IMR-90 (cell line): Measurements from ENCODE around the gene ST6GALNAC4. TPM values are rescaled to one million over a fixed set of nuclear protein-coding genes. Genes with fewer than 3 reads are reported as not detected.

Source experiments
- ATAC-seq: fragments of 200-7000 bp; cut with Tn5 transposase; 2 replicates; pipeline ENCODE4 v1.9.1; 2020; ENCODE audit warnings: low read depth, mild to moderate bottlenecking, moderate library complexity
- BruUV-seq: library from RNA; stranded (reverse); fragments of 400-500 nt; replicated peaks from 2 replicates; lab custom pipeline; 2021; lab: Mats Ljungman, UMichigan
- CTCF ChIA-PET: fragments of 300-600 bp; formaldehyde crosslinking; extraction: SDS; loops from one replicate; lab custom pipeline; 2021; ENCODE audit warnings: antibody characterized with exemption; lab: Yijun Ruan, JAX
- POLR2A ChIA-PET: fragments of 300-600 bp; sonication (Branson Sonifier 250); formaldehyde crosslinking; loops from one replicate; lab custom pipeline; 2022; ENCODE audit warnings: antibody characterized with exemption; ENCODE audit not compliant: unreplicated experiment; lab: Charles Lee
- DNase-seq: peaks from one replicate; pipeline ENCODE4 v3.0.0; 2013
- H2AFZ ChIP-seq: replicated peaks from 2 replicates; pipeline ENCODE3; 2013; ENCODE audit warnings: low read length, mild to moderate bottlenecking; ENCODE audit not compliant: poor library complexity
- H2AK5ac ChIP-seq: 2 replicates; pipeline ENCODE4 v1.6.1; 2013; ENCODE audit warnings: low read depth, low read length, inconsistent platforms
- H2AK9ac ChIP-seq: replicated peaks from 2 replicates; pipeline ENCODE3; 2013; ENCODE audit warnings: mild to moderate bottlenecking, low read depth, low read length, moderate library complexity; ENCODE audit not compliant: poor library complexity
- H2BK120ac ChIP-seq: 2 replicates; pipeline ENCODE4 v1.6.1; 2013; ENCODE audit warnings: low read depth, low read length, inconsistent platforms
- H2BK15ac ChIP-seq: 3 replicates; pipeline ENCODE4 v1.6.1; 2013; ENCODE audit warnings: low read depth, low read length, inconsistent platforms
- H2BK20ac ChIP-seq: 2 replicates; pipeline ENCODE4 v1.6.1; 2013; ENCODE audit warnings: low read depth, mild to moderate bottlenecking, inconsistent platforms, low read length, moderate library complexity
- H2BK5ac ChIP-seq: 2 replicates; pipeline ENCODE4 v1.6.1; 2013; ENCODE audit warnings: mild to moderate bottlenecking, low read depth, low read length, inconsistent platforms; ENCODE audit not compliant: poor library complexity, severe bottlenecking
- H3K14ac ChIP-seq: replicated peaks from 2 replicates; pipeline ENCODE4 v1.6.1; 2013; ENCODE audit warnings: low read depth, low read length, inconsistent platforms
- H3K18ac ChIP-seq: 2 replicates; pipeline ENCODE4 v1.6.1; 2013; ENCODE audit warnings: low read depth, low read length, control low read depth
- H3K23ac ChIP-seq: 2 replicates; pipeline ENCODE4 v1.6.1; 2013; ENCODE audit warnings: low read depth, low read length, inconsistent platforms
- H3K27ac ChIP-seq: 2 replicates; pipeline ENCODE4 v1.5.1; 2013; ENCODE audit warnings: mild to moderate bottlenecking, control low read depth, low read length; ENCODE audit not compliant: insufficient read depth
- H3K27me3 ChIP-seq: 2 replicates; pipeline ENCODE4 v1.6.1; 2013; ENCODE audit warnings: low read length; ENCODE audit not compliant: control insufficient read depth, insufficient read depth
- H3K36me3 ChIP-seq: 2 replicates; pipeline ENCODE4 v1.6.1; 2013; ENCODE audit warnings: low read length, mixed read lengths; ENCODE audit not compliant: control insufficient read depth, insufficient read depth
- H3K4ac ChIP-seq: 2 replicates; pipeline ENCODE4 v1.6.1; 2013; ENCODE audit warnings: low read depth, low read length, inconsistent platforms
- H3K4me1 ChIP-seq: 2 replicates; pipeline ENCODE4 v1.6.1; 2013; ENCODE audit warnings: low read length, mixed read lengths; ENCODE audit not compliant: control insufficient read depth, insufficient read depth
- H3K4me2 ChIP-seq: 2 replicates; pipeline ENCODE4 v1.6.1; 2013; ENCODE audit warnings: low read depth, mild to moderate bottlenecking, control low read depth, low read length, moderate library complexity
- H3K4me3 ChIP-seq: 2 replicates; pipeline ENCODE4 v1.5.1; 2013; ENCODE audit warnings: low read depth, mild to moderate bottlenecking, control low read depth, low read length, moderate library complexity; ENCODE audit not compliant: insufficient read depth
- H3K56ac ChIP-seq: 2 replicates; pipeline ENCODE4 v1.6.1; 2013; ENCODE audit warnings: low read length, inconsistent platforms; ENCODE audit not compliant: insufficient read depth; ENCODE audit errors: extremely low read depth
- H3K79me1 ChIP-seq, 2 experiments: 2 replicates each; pipeline ENCODE4 v1.6.1; 2013; ENCODE audit warnings: low read length in 2 of 2, inconsistent platforms in 1 of 2, low read depth in 1 of 2
- H3K9ac ChIP-seq: 2 replicates; pipeline ENCODE4 v1.6.1; 2013; ENCODE audit warnings: low read depth, low read length, control low read depth
- H3K9me1 ChIP-seq: 2 replicates; pipeline ENCODE4 v1.6.1; 2013; ENCODE audit warnings: low read length, inconsistent platforms; ENCODE audit not compliant: insufficient read depth
- H3K9me3 ChIP-seq: 2 replicates; pipeline ENCODE4 v1.6.1; 2013; ENCODE audit warnings: low read length; ENCODE audit not compliant: control insufficient read depth, insufficient read depth
- H4K20me1 ChIP-seq: 2 replicates; pipeline ENCODE4 v1.6.1; 2013; ENCODE audit warnings: low read length, inconsistent platforms; ENCODE audit not compliant: insufficient read depth
- H4K5ac ChIP-seq: 2 replicates; pipeline ENCODE4 v1.6.1; 2013; ENCODE audit warnings: mild to moderate bottlenecking, low read depth, low read length, control low read depth
- H4K8ac ChIP-seq, 2 experiments: 2 replicates each; pipeline ENCODE4 v1.6.1; 2013; ENCODE audit warnings: low read depth in 2 of 2, low read length in 2 of 2, control low read depth in 1 of 2, inconsistent platforms in 1 of 2
- H4K91ac ChIP-seq: 2 replicates; pipeline ENCODE4 v1.6.1; 2013; ENCODE audit warnings: low read depth, low read length, inconsistent platforms; ENCODE audit not compliant: insufficient read depth
- BHLHE40 ChIP-seq: fragments of 150-350 bp; IDR thresholded peaks from 2 replicates; pipeline ENCODE4 v1.6.1; 2016; ENCODE audit warnings: mild to moderate bottlenecking, low read depth, low read length
- CEBPB ChIP-seq: IDR thresholded peaks from 2 replicates; pipeline ENCODE4 v1.6.1; 2012; ENCODE audit warnings: low read depth, low read length, improper control_type of control experiment
- CTCF ChIP-seq: conservative IDR thresholded peaks from 2 replicates; pipeline ENCODE4 v1.5.1; 2012; ENCODE audit warnings: mild to moderate bottlenecking, low read depth, low read length, improper control_type of control experiment
- ELK1 ChIP-seq: fragments of 150-350 bp; IDR thresholded peaks from 2 replicates; pipeline ENCODE4 v1.6.1; 2016; ENCODE audit warnings: low read depth, mild to moderate bottlenecking, low read length, moderate library complexity, borderline replicate concordance
- FOS ChIP-seq: fragments of 150-350 bp; IDR thresholded peaks from 2 replicates; pipeline ENCODE4 v1.6.1; 2016; ENCODE audit warnings: low read depth, low read length
- MAFK ChIP-seq: IDR thresholded peaks from 2 replicates; pipeline ENCODE4 v1.6.1; 2012; ENCODE audit warnings: low read depth, low read length, improper control_type of control experiment
- MAZ ChIP-seq: IDR thresholded peaks from 2 replicates; pipeline ENCODE4 v1.6.1; 2012; ENCODE audit warnings: low read depth, mild to moderate bottlenecking, low read length, improper control_type of control experiment, moderate library complexity, borderline replicate concordance
- MXI1 ChIP-seq: IDR thresholded peaks from 2 replicates; pipeline ENCODE4 v1.6.1; 2012; ENCODE audit warnings: low read depth, mild to moderate bottlenecking, low read length, moderate library complexity, borderline replicate concordance
- NFE2L2 ChIP-seq: fragments of 150-350 bp; IDR thresholded peaks from 2 replicates; pipeline ENCODE4 v1.6.1; 2016; ENCODE audit warnings: low read depth, mild to moderate bottlenecking, low read length
- POLR2A ChIP-seq: IDR thresholded peaks from 2 replicates; pipeline ENCODE4 v1.6.1; 2012; ENCODE audit warnings: mild to moderate bottlenecking, low read depth, low read length
- RCOR1 ChIP-seq: IDR thresholded peaks from 2 replicates; pipeline ENCODE4 v1.6.1; 2012; ENCODE audit warnings: mild to moderate bottlenecking, low read length, improper control_type of control experiment; ENCODE audit not compliant: insufficient replicate concordance
- RFX5 ChIP-seq: IDR thresholded peaks from 2 replicates; pipeline ENCODE4 v1.8.0; 2012; ENCODE audit warnings: low read depth, mild to moderate bottlenecking, low read length, moderate library complexity
- SMC3 ChIP-seq: fragments of 150-350 bp; IDR thresholded peaks from 2 replicates; pipeline ENCODE4 v1.6.1; 2016; ENCODE audit warnings: low read depth, mild to moderate bottlenecking, antibody characterized with exemption, low read length, moderate library complexity
- USF2 ChIP-seq: fragments of 150-350 bp; IDR thresholded peaks from 2 replicates; pipeline ENCODE4 v1.6.1; 2017; ENCODE audit warnings: mild to moderate bottlenecking, antibody characterized with exemption, low read length, low read depth
- WGBS, 2 experiments: methylation state at CpG; one replicate each; pipeline versions ENCODE4 v1.1.5 to v1.1.7; 2013; ENCODE audit warnings: missing lambda C conversion rate in 2 of 2; ENCODE audit not compliant: insufficient read length in 1 of 2; ENCODE audit errors: extremely low coverage in 2 of 2; 5-methylcytosine and 5-hydroxymethylcytosine counted together
- dilution Hi-C: fragments of 300-500 bp; cut with HindIII; formaldehyde crosslinking; loops from one replicate; pipeline ENCODE4 v1.14.3; 2018; ENCODE audit warnings: low sequenced_read_pairs; ENCODE audit not compliant: unreplicated experiment
- in situ Hi-C: fragments of 300-500 bp; cut with MboI; formaldehyde crosslinking; loops from 3 replicates; pipeline ENCODE4 v1.14.3; 2019; ENCODE audit warnings: low sequenced_read_pairs, inconsistent platforms, mixed read lengths
- intact Hi-C: fragments of 100-400 bp; cut with micrococcal nuclease; formaldehyde crosslinking; loops from 2 replicates; pipeline ENCODE4 v1.10.0; 2022
- polyA plus RNA-seq, 3 experiments: library from polyadenylated mRNA; depleted of rRNA; stranded (reverse); fragments of >200 nt; gene quantifications; 2 replicates each; pipeline ENCODE4 v1.2.3, GENCODE V29; 2012; ENCODE audit warnings: low replicate concordance in 1 of 3
- total RNA-seq: library from RNA; depleted of rRNA; stranded (reverse); fragments of >200 nt; gene quantifications from 2 replicates; pipeline ENCODE4 v1.2.3, GENCODE V29; 2012

The ST6GALNAC4 gene
- total and polyA plus RNA-seq, 2 of the 4 experiments (the other 2 are of a cell fraction) = 12.5 to 32.9 TPM

GRCh38 chr9:127873223-127873691 lies 43.6 kb downstream of the ST6GALNAC4 start:
- H3K56ac ChIP-seq = no peak overlapping the region
- TF ChIP-seq RCOR1 (no peak), MAZ (no peak), CEBPB (no peak), MXI1 (no peak), ELK1 (no peak), MAFK (no peak), CTCF (no peak), POLR2A (no peak), BHLHE40 (no peak), USF2 (no peak), SMC3 (no peak), FOS (no peak), RFX5 (no peak), NFE2L2 (no peak)
- POLR2A ChIA-PET = no interaction called here
- no peak overlapping the region for H3K23ac ChIP-seq
- peaks cover 20 to 34% of the 10 kb centered on the region in 2 experiments; a peak in 3 of 4 replicates for H3K79me1 ChIP-seq
- 0 out of 2 replicates have a peak, but pooled peaks cover 6% of the 10 kb centered on the region for H4K20me1 ChIP-seq
- H2BK5ac ChIP-seq = no peak overlapping the region
- H2AFZ ChIP-seq = no peak overlapping the region
- no peak overlapping the region for H3K4me2 ChIP-seq
- no peak overlapping the region for H3K18ac ChIP-seq
- no peak overlapping the region for H2AK9ac ChIP-seq
- dilution Hi-C loops = no loop called here
- ATAC-seq = no peak
- no peaks in the 10 kb centered on the region for H3K9me3 ChIP-seq
- WGBS, 2 experiments = 70% methylated on average over 12 of the region's 19 CpGs; no CpG with 5 or more reads in 1 of the 2 experiments
- no TSS peak for BruUV-seq
- no peak overlapping the region for H3K27ac ChIP-seq
- no peak overlapping the region for H4K91ac ChIP-seq
- no peak overlapping the region for H3K4me3 ChIP-seq
- H3K9me1 ChIP-seq = no peaks in the 10 kb centered on the region
- H2BK20ac ChIP-seq = no peak overlapping the region
- H3K14ac ChIP-seq = no peak overlapping the region
- H2AK5ac ChIP-seq = no peak overlapping the region
- H2BK15ac ChIP-seq = no peak overlapping the region
- H4K8ac ChIP-seq = no peak overlapping the region
- no peak overlapping the region for H2BK120ac ChIP-seq
- H3K4me1 ChIP-seq = peaks cover 24% of the 10 kb centered on the region
- DNase-seq = no peak
- peaks cover 24% of the 10 kb centered on the region for H3K36me3 ChIP-seq
- no peak overlapping the region for H4K5ac ChIP-seq
- no peak overlapping the region for H3K9ac ChIP-seq
- H3K27me3 ChIP-seq = no peaks in the 10 kb centered on the region
- intact Hi-C loops = no loop called here
- no peak overlapping the region for H3K4ac ChIP-seq
- in situ Hi-C loops = no loop called here
- CTCF ChIA-PET = interaction anchor here (0.6 kb wide), 1 partner anchor 9 kb away, joined by 3 read pairs; no protein-coding TSS in a partner anchor
